Smooth muscle cell (in vitro differentiated cells): ENCODE results near the gene PRH1. TPM values are rescaled to one million over a fixed set of nuclear protein-coding genes. Genes with fewer than 3 reads are reported as not detected.

Experiments used
- DNase-seq: peaks from one replicate; lab custom pipeline; 2025; ENCODE audit not compliant: unreplicated experiment; lab: John Stamatoyannopoulos, UW
- H2AFZ ChIP-seq: fragments of 200-600 bp; sonication (generic); 2 replicates; pipeline ENCODE4 v1.6.0; 2016; ENCODE audit warnings: antibody characterized with exemption, low read depth, mild to moderate bottlenecking
- H3F3A ChIP-seq: fragments of 200-600 bp; sonication (generic); 2 replicates; pipeline ENCODE4 v1.6.0; 2017; ENCODE audit warnings: antibody characterized with exemption, low read depth
- H3K27ac ChIP-seq: fragments of 200-600 bp; sonication (generic); 2 replicates; pipeline ENCODE4 v1.5.1; 2016; ENCODE audit warnings: low read depth, mild to moderate bottlenecking
- H3K27me3 ChIP-seq: fragments of 200-600 bp; sonication (generic); 2 replicates; pipeline ENCODE4 v1.6.1; 2016; ENCODE audit warnings: low read depth, mild to moderate bottlenecking
- H3K36me3 ChIP-seq: fragments of 200-600 bp; sonication (generic); 2 replicates; pipeline ENCODE4 v1.5.1; 2016; ENCODE audit warnings: low read depth
- H3K4me1 ChIP-seq: fragments of 200-600 bp; sonication (generic); 2 replicates; pipeline ENCODE4 v1.5.1; 2016; ENCODE audit warnings: low read depth
- H3K4me2 ChIP-seq: fragments of 200-600 bp; sonication (generic); 2 replicates; pipeline ENCODE4 v1.6.0; 2016; ENCODE audit warnings: mild to moderate bottlenecking
- H3K4me3 ChIP-seq: fragments of 200-600 bp; sonication (generic); 2 replicates; pipeline ENCODE4 v1.5.1; 2016; ENCODE audit warnings: mild to moderate bottlenecking
- H3K79me2 ChIP-seq: fragments of 200-600 bp; sonication (generic); 2 replicates; pipeline ENCODE4 v1.6.0; 2016; ENCODE audit warnings: low read depth, mild to moderate bottlenecking
- H3K9ac ChIP-seq: fragments of 200-600 bp; sonication (generic); 2 replicates; pipeline ENCODE4 v1.6.0; 2016; ENCODE audit warnings: low read depth
- H3K9me3 ChIP-seq: fragments of 200-600 bp; sonication (generic); replicated peaks from 2 replicates; pipeline ENCODE4 v1.5.1; 2016; ENCODE audit warnings: low read depth
- H4K20me1 ChIP-seq: fragments of 200-600 bp; sonication (generic); 2 replicates; pipeline ENCODE4 v1.6.0; 2016; ENCODE audit warnings: low read depth
- WGBS: methylation state at CpG from one replicate; pipeline ENCODE4 v1.1.7; 2016; ENCODE audit warnings: low lambda C conversion rate; 5-methylcytosine and 5-hydroxymethylcytosine counted together
- polyA plus RNA-seq: library from polyadenylated mRNA; unstranded; fragments of >200 nt; fragmentation: Nextera tagmentation; extraction: Ambion mirVana; gene quantifications from 2 replicates; pipeline ENCODE4 v1.2.1, GENCODE V29; 2016
- total RNA-seq: library from RNA; depleted of rRNA; stranded (reverse); fragments of >200 nt; gene quantifications from 2 replicates; pipeline ENCODE4 v1.2.3, GENCODE V29; 2014
- TF ChIP-seq, protein P1 (sequence below): fragments of 200-600 bp; sonication (generic); IDR thresholded peaks from 2 replicates; pipeline ENCODE4 v1.5.1; 2017; ENCODE audit warnings: borderline replicate concordance, mild to moderate bottlenecking, antibody characterized with exemption; ENCODE audit not compliant: insufficient read depth, poor library complexity, severe bottlenecking

The PRH1 gene
- total and polyA plus RNA-seq, 2 experiments from 2014 or later: 12.0 to 12.9 TPM

DNA sequence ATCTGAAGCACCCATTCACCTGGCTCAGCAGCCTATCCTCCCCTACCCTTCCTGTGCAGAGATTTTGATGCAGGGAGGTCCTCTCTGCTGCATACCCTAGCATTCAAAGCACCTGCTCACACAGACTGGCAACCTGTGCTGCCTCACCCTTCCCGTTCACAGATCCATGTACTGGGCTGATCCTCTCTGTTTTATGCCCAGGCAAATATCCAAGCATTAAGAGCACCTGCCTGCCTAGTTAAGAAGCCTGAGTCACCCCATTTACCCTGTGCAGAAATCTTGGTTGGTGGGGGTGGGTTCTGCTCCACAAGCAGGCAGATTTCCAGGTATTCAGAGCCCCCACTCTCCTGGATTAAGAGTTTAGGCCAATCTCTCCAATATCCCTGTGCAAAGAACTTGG, 16.9 kb upstream of the PRH1 start:
- Histone ChIP-seq H2AFZ (no peak overlapping the region), H3K27me3 (no peaks in the 10 kb centered on the region), H3F3A (no peaks in the 10 kb centered on the region), H3K9ac (no peak overlapping the region), H3K79me2 (peaks cover 6% of the 10 kb centered on the region), H3K27ac (no peak overlapping the region), H3K4me1 (no peaks in the 10 kb centered on the region), H3K36me3 (peaks cover 5% of the 10 kb centered on the region), H4K20me1 (no peaks in the 10 kb centered on the region), H3K9me3 (peaks cover 3% of the 10 kb centered on the region), H3K4me2 (no peak overlapping the region), H3K4me3 (no peak overlapping the region)
- no peak for DNase-seq
- 96% methylated on average over 1 of the region's 1 CpG for WGBS
- TF ChIP-seq, protein P1, sequence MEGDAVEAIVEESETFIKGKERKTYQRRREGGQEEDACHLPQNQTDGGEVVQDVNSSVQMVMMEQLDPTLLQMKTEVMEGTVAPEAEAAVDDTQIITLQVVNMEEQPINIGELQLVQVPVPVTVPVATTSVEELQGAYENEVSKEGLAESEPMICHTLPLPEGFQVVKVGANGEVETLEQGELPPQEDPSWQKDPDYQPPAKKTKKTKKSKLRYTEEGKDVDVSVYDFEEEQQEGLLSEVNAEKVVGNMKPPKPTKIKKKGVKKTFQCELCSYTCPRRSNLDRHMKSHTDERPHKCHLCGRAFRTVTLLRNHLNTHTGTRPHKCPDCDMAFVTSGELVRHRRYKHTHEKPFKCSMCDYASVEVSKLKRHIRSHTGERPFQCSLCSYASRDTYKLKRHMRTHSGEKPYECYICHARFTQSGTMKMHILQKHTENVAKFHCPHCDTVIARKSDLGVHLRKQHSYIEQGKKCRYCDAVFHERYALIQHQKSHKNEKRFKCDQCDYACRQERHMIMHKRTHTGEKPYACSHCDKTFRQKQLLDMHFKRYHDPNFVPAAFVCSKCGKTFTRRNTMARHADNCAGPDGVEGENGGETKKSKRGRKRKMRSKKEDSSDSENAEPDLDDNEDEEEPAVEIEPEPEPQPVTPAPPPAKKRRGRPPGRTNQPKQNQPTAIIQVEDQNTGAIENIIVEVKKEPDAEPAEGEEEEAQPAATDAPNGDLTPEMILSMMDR: no peak

GRCh38 chr12:10900530-10900929, 16.5 kb upstream of the PRH1 start:
- no peaks in the 10 kb centered on the region for H4K20me1 ChIP-seq
- H3K27me3 ChIP-seq: no peaks in the 10 kb centered on the region
- H3K9me3 ChIP-seq: peaks cover 3% of the 10 kb centered on the region
- peaks cover 5% of the 10 kb centered on the region for H3K36me3 ChIP-seq
- WGBS: 87% methylated on average over 1 of the region's 1 CpG
- no peaks in the 10 kb centered on the region for H3F3A ChIP-seq
- no peak overlapping the region for H3K9ac ChIP-seq
- no peak for DNase-seq
- peaks cover 6% of the 10 kb centered on the region for H3K79me2 ChIP-seq
- no peak overlapping the region for H3K27ac ChIP-seq
- TF ChIP-seq, protein P1: no peak
- no peaks in the 10 kb centered on the region for H3K4me1 ChIP-seq
- no peak overlapping the region for H3K4me2 ChIP-seq
- no peak overlapping the region for H3K4me3 ChIP-seq
- no peak overlapping the region for H2AFZ ChIP-seq

DNA sequence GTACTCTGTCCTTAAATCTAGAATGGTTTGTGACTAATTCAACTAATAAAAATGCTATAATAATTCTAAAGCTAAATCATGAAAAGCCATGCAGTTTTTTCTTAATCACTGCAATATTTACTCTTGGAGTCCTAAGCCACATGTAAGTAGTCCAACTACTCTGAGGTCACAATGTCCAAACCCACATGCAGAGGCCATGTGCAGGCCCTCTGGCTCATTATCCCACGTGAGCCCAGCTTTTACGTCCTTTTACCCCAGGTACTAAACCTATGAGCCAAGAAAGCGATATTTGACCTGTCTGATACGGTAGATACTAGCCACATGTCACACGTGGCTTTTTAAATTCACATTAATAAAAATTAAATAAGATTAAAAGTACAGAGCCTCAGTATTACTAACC, 12.8 kb upstream of the PRH1 start:
- no peak for DNase-seq
- Histone ChIP-seq H3K27me3 (no peaks in the 10 kb centered on the region), H3K4me3 (no peak overlapping the region), H2AFZ (no peak overlapping the region), H3K9ac (no peak overlapping the region), H3K4me1 (no peaks in the 10 kb centered on the region), H3K36me3 (no peaks in the 10 kb centered on the region), H3K4me2 (no peak overlapping the region), H3K9me3 (no peaks in the 10 kb centered on the region), H3F3A (no peaks in the 10 kb centered on the region), H3K27ac (no peak overlapping the region), H4K20me1 (no peaks in the 10 kb centered on the region), H3K79me2 (no peaks in the 10 kb centered on the region)
- 95% methylated on average over 5 of the region's 5 CpGs for WGBS
- TF ChIP-seq, protein P1: no peak

GRCh38 chr12:10891937-10892336, 7.9 kb upstream of the PRH1 start:
- TF ChIP-seq, protein P1: no peak
- DNase-seq: no peak
- no peak overlapping the region for H3K27ac ChIP-seq
- no peak overlapping the region for H3K4me3 ChIP-seq
- H3K27me3 ChIP-seq: no peaks in the 10 kb centered on the region
- no peaks in the 10 kb centered on the region for H4K20me1 ChIP-seq
- H3F3A ChIP-seq: no peaks in the 10 kb centered on the region
- WGBS: 92% methylated on average over 2 of the region's 2 CpGs
- no peaks in the 10 kb centered on the region for H3K9me3 ChIP-seq
- H3K36me3 ChIP-seq: no peaks in the 10 kb centered on the region
- H3K4me1 ChIP-seq: no peaks in the 10 kb centered on the region
- no peaks in the 10 kb centered on the region for H3K79me2 ChIP-seq
- H2AFZ ChIP-seq: no peak overlapping the region
- H3K4me2 ChIP-seq: no peak overlapping the region
- no peak overlapping the region for H3K9ac ChIP-seq
